Cortex of kidney (tissue), 1 donor: ENCODE measurements around the gene SLC15A2.
"Not testable (repeated sequence)": the region's sequence is repeated elsewhere in the genome, so short reads cannot be mapped to it uniquely, and the experiment has no call there.

ENCODE experiments used
- DNase-seq: peaks from one replicate; lab custom pipeline; 2025; lab: John Stamatoyannopoulos, UW

SLC15A2 gene

GRCh38 chr3:121894301-121894990, at the start of gene SLC15A2:
SLC15A2 (plus strand) TSS chr3:121894401; CDS start chr3:121894477, 76 bp downstream.
- DNase-seq: no peak

- DNase-seq: no peak
These were observed 49.3 kb upstream of the SLC15A2 start for GRCh38 chr3:121844892-121845291.

DNA sequence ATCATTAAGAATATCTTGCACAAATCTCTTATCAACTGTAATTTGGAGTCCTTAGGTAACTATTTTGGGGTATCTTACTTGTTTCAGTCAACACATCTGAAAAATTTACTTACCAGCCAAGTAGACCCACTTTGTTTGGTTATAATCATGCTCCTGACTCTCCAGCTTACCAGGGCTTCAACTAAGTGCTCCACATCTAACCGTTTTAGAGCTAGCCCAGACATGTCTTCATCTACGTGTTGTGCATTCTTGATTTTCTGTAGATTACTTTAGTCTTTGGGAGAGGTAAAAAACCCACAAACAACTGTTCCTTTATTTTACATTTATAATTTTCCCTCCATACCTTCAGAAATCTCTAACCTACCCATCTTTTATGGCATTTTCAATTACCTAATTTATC, 41.9 kb upstream of the SLC15A2 start:
- no peak for DNase-seq

DNA sequence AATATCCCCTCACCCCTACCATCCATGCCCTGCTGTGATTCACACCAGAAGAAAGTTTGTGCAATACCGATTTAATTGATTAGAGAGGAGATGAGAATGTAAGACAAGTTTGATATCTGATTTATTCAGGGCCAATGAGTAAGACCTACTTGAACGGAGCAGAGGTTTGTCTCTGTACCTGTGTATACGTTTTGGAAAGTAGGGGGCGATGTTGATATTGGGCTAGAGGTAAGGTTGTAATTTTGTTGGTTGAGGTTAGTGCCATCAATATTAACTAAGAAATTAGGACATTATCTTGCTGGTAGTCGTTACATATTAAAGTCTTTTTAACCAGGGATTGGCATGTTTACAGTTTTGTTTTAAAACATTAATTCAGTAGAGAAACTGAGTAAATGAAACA, 38.6 kb upstream of the SLC15A2 start:
- DNase-seq: no peak

DNA sequence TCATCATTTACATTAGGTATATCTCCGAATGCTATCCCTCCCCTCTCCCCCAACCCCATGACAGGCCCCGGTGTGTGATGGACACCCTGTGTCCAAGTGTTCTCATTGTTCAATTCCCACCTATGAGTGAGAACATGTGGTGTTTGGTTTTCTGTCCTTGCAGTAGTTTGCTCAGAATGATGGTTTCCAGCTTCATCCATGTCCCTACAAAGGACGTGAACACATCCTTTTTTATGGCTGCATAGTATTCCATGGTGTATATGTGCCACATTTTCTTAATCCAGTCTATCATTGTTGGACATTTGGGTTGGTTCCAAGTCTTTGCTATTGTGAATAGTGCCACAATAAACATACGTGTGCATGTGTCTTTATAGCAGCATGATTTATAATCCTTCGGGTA, 36.4 kb upstream of the SLC15A2 start:
- not testable (repeated sequence) for DNase-seq

DNA sequence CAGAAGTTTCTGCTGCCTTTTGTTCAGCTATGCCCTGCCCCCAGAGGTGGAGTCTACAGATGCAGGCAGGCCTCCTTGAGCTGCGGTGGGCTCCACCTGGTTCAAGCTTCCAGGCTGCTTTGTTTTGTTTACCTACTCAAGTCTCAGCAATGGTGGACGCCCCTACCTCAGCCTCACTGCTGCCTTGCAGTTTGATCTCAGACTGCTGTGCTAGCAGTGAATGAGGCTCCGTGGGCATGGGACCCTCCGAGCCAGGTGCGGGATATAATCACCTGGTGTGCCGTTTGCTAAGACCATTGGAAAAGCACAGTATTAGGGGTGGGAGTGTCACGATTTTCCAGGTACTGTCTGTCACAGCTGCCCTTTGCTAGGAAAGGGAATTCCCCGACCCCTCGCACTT, 31.0 kb upstream of the SLC15A2 start:
- DNase-seq: not testable (repeated sequence)

- no peak for DNase-seq
These were observed 30.4 kb upstream of the SLC15A2 start for GRCh38 chr3:121863801-121864200.

GRCh38 chr3:121869736-121870135, 24.5 kb upstream of the SLC15A2 start:
- DNase-seq: no peak

DNA sequence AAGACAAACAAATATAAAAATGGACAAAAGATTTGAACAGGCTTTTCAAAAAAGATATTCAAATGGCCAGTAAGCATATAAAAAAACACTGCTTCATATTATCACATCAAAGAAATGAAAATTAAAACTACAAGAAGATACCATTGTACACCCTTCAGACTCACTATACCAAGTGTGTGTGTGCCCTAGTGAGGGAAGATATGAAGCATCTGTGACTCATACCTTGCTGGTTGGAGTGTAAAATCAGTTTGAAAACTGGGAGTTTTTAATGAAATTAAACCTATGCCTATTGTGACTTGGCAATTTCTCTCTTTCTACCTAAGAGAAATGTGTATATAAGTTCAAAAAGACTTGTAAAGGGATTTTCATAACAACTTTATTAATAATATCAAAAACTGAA, 23.5 kb upstream of the SLC15A2 start:
- DNase-seq: no peak

DNA sequence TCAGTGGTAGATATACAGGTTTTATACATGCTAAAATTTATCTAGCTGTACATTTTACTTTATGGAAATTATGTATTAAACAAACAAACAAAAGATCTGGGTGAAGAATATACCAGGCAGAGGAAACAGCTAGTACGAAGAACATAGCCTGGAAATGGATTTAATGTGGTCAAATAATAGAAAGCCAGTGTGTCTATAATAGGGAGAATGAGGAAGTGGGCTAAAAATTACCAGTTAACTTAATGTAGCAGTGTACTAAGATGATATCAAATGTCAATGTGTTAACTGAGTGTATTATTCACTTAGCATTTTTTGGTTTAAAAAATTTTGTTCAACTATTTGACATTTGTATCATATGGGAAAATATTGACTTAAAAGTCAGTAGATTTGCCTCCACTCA, 22.8 kb upstream of the SLC15A2 start:
- no peak for DNase-seq

DNA sequence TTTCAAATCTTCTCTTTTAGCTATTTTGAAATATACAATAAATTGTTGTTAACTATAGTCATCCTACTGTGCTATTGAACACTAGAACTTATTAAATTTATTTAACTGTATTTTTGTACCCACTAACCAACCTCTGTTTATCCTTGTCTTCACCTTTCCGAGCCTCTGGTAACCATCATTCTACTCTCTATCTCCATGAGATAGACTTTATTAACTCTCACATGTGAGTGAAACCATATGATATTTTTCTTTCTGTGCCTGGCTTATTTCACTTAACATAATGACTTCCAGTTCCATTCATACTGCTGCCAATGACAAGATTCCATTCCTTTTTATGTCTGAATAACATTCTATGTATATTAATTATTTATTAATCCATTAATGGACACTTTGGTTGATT, 15.8 kb upstream of the SLC15A2 start:
- DNase-seq: no peak

- DNase-seq: no peak
These were observed 10.7 kb upstream of the SLC15A2 start for GRCh38 chr3:121883507-121883906.

GRCh38 chr3:121885386-121885785, 8.8 kb upstream of the SLC15A2 start:
- no peak for DNase-seq

DNA sequence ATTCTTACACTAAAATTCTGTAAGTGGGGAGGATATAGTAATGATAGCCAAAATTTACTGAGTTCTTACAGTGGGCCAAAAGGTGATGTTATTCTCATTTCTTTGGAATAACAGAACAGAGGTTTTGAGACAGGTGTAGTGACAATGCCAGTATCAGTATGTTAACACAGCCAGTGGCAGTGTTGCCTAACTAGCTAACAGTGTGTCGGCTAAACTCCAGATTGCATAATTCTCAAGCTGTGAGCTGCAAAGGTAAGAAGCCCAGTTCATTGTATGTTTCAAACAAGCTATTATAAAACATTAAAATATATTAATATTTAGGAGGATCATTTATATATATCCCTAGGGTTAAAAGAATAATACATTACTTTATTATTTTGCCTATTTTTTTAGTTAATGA, 920 bp downstream of the SLC15A2 start:
- DNase-seq: no peak

GRCh38 chr3:121895736-121896135, 1.5 kb downstream of the SLC15A2 start:
- no peak for DNase-seq

DNA sequence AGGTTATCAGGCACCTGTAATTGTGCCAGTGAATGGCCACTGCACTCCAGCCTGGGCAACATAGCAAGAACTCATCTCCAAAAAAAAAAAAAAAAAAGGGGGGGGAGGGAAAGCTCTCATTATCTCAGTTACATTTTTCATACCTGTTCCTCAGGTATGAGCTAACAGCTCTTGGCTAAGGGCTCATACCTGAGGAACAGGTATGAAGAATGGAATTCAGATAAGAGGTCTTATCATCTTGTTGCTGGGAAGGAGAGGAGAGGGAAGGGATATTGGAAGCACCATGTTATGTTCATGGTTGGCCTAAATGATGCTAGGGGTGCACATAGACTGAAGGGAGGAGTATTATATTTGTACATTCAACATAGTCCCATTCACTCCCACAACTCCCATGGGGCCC, 2.6 kb downstream of the SLC15A2 start:
- no peak for DNase-seq

- no peak for DNase-seq
These were observed 3.1 kb downstream of the SLC15A2 start for GRCh38 chr3:121897296-121897695.

DNA sequence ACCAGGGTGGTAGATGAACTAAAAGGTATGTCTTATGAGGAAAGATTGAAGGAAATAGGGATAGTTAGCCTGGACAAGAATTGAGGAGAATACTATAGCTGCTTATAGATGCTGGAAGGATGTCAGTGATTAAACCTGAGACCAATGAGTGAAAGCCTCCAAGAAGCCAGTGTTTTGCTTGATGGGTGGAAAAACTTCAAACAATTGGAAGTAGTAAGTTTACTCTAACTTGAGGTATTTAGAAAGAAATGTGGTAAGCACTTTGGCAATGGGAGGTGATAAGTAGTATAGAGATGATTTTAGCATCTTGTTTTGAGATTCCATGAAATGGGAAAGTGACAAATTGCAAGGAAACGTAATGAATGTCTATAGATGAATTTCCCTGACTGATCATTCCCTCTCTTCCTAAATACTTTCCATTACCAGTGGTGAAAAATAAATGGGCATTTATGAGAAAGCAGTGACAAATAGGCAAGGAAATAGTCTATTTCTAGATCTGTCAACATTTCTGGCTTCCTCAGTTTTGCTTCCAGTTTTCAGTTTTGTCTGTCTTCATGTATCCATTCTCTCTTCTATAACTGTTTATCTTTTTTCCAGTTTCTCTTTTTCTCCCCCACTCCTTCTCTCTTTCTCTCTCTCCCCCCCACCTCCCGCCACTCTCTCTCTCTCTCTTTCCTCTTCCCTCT, 19.2 kb downstream of the SLC15A2 start:
- DNase-seq: no peak

- DNase-seq: no peak
These were observed 20.1 kb downstream of the SLC15A2 start for GRCh38 chr3:121914081-121914998.

DNA sequence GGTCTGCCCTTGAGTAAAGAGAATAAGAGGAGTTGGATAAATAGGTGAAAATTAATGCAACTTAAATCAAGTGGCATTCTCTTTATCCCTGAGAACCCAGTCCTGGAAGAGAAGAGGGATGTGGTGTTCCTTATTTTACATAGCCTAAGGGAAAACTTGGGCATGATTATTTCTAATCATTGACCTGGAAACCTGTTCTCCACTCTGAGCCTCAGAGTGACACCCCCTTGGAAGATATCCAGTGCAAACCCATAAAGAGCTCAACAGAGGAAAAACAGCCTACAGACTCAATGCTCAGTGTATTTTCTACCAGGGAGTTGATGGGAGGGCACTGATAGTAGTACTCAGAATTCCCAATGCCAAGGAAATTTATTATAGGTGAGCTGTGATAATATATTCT, 22.0 kb downstream of the SLC15A2 start:
- no peak for DNase-seq

- DNase-seq: no peak
These were observed 24.7 kb downstream of the SLC15A2 start for GRCh38 chr3:121918779-121919483.

DNA sequence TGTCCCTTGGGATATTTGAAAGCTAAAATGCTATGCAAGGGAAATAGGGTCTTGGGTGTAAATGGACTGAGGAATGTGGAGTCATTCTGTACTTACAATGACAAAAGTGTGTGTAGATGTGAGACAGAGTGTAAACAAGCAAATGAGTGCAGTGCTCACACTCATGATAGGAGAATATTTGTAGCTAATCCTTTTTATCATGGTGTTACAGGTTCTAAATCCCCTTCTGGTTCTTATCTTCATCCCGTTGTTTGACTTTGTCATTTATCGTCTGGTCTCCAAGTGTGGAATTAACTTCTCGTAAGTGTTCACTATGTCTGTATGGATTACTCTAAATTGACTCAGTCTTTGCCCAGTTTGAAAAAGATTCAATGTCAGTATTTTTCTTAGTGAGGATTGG, 30.5 kb downstream of the SLC15A2 start:
- DNase-seq: no peak
